ENCODE data around the gene PCNT. TPM values are rescaled to one million over a fixed set of nuclear protein-coding genes. Genes with fewer than 3 reads are reported as not detected.

Gene PCNT
- total and polyA plus RNA-seq, 9 of the 15 experiments (the other 6 are each of a cell fraction or from before 2014, with no cell fraction given) = 9.1 to 53.5 (median 31.3) TPM

DNA sequence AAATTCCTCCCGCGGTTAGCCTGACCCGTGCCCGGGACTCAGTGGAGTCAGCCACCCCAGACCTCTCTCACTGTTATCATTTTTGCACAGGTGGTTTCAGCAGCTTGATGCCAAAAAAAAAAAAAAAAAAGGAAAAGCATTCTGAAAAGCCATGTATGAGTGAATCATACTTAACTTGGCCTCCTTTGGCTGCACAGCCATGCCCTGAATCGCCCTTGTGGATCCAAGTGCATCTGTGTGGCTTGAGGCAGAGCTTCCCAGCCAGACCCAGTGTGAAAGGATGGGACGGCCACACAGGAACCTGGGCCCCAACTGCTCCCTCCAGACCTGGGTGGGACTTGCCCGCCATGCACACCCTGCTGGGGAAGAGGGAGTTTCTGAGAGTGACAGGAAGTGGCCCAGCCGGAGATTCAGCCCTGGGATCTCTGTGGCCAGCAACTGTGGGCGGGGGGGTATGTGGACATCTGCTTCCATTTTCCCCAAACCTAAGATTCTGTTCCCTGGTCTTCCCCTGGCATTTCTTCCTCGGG, 29.2 kb upstream of the PCNT start (continued):
- TF ChIP-seq, protein P1, sequence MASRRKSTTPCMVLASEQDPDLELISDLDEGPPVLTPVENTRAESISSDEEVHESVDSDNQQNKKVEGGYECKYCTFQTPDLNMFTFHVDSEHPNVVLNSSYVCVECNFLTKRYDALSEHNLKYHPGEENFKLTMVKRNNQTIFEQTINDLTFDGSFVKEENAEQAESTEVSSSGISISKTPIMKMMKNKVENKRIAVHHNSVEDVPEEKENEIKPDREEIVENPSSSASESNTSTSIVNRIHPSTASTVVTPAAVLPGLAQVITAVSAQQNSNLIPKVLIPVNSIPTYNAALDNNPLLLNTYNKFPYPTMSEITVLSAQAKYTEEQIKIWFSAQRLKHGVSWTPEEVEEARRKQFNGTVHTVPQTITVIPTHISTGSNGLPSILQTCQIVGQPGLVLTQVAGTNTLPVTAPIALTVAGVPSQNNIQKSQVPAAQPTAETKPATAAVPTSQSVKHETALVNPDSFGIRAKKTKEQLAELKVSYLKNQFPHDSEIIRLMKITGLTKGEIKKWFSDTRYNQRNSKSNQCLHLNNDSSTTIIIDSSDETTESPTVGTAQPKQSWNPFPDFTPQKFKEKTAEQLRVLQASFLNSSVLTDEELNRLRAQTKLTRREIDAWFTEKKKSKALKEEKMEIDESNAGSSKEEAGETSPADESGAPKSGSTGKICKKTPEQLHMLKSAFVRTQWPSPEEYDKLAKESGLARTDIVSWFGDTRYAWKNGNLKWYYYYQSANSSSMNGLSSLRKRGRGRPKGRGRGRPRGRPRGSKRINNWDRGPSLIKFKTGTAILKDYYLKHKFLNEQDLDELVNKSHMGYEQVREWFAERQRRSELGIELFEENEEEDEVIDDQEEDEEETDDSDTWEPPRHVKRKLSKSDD (conservative IDR thresholded peaks at IDR 0.05; ENCODE audit: low read length) = no peak
- TF ChIP-seq, protein P2, sequence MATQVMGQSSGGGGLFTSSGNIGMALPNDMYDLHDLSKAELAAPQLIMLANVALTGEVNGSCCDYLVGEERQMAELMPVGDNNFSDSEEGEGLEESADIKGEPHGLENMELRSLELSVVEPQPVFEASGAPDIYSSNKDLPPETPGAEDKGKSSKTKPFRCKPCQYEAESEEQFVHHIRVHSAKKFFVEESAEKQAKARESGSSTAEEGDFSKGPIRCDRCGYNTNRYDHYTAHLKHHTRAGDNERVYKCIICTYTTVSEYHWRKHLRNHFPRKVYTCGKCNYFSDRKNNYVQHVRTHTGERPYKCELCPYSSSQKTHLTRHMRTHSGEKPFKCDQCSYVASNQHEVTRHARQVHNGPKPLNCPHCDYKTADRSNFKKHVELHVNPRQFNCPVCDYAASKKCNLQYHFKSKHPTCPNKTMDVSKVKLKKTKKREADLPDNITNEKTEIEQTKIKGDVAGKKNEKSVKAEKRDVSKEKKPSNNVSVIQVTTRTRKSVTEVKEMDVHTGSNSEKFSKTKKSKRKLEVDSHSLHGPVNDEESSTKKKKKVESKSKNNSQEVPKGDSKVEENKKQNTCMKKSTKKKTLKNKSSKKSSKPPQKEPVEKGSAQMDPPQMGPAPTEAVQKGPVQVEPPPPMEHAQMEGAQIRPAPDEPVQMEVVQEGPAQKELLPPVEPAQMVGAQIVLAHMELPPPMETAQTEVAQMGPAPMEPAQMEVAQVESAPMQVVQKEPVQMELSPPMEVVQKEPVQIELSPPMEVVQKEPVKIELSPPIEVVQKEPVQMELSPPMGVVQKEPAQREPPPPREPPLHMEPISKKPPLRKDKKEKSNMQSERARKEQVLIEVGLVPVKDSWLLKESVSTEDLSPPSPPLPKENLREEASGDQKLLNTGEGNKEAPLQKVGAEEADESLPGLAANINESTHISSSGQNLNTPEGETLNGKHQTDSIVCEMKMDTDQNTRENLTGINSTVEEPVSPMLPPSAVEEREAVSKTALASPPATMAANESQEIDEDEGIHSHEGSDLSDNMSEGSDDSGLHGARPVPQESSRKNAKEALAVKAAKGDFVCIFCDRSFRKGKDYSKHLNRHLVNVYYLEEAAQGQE (IDR thresholded peaks at IDR 0.05; ENCODE audit: borderline replicate concordance) = 0 out of 2 replicates have a peak, but pooled peaks have one; percentile 20
- TF ChIP-seq, protein P2 (CRISPR knock-in tag; IDR thresholded peaks at IDR 0.05; ENCODE audit: low read depth) = no peak
- no peak for TF ChIP-seq DDX20 (tag; IDR thresholded peaks at IDR 0.05; ENCODE audit: low read depth)
- TF ChIP-seq FOXJ2 (tag; IDR thresholded peaks at IDR 0.05) = no peak
- TF ChIP-seq, protein P3, sequence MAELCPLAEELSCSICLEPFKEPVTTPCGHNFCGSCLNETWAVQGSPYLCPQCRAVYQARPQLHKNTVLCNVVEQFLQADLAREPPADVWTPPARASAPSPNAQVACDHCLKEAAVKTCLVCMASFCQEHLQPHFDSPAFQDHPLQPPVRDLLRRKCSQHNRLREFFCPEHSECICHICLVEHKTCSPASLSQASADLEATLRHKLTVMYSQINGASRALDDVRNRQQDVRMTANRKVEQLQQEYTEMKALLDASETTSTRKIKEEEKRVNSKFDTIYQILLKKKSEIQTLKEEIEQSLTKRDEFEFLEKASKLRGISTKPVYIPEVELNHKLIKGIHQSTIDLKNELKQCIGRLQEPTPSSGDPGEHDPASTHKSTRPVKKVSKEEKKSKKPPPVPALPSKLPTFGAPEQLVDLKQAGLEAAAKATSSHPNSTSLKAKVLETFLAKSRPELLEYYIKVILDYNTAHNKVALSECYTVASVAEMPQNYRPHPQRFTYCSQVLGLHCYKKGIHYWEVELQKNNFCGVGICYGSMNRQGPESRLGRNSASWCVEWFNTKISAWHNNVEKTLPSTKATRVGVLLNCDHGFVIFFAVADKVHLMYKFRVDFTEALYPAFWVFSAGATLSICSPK (IDR thresholded peaks at IDR 0.05; ENCODE audit: borderline replicate concordance) = no peak
- TF ChIP-seq SMAD4 (CRISPR knock-in tag; conservative IDR thresholded peaks at IDR 0.05) = peak; percentile 96
- TF ChIP-seq SMARCC2 (IDR thresholded peaks at IDR 0.05; ENCODE audit: low read depth) = no peak
- TF ChIP-seq ZKSCAN1 (IDR thresholded peaks at IDR 0.05; ENCODE audit: low read depth, low read length) = no peak
- peak; percentile 52 for TF ChIP-seq POLR2G (IDR thresholded peaks at IDR 0.05; ENCODE audit: low read depth, low read length)
- TF ChIP-seq ZNF23 (CRISPR knock-in tag; IDR thresholded peaks at IDR 0.05) = no peak
- no peak for TF ChIP-seq HDAC3 (IDR thresholded peaks at IDR 0.05; ENCODE audit: borderline replicate concordance, partially characterized antibody)
- TF ChIP-seq, protein P4, sequence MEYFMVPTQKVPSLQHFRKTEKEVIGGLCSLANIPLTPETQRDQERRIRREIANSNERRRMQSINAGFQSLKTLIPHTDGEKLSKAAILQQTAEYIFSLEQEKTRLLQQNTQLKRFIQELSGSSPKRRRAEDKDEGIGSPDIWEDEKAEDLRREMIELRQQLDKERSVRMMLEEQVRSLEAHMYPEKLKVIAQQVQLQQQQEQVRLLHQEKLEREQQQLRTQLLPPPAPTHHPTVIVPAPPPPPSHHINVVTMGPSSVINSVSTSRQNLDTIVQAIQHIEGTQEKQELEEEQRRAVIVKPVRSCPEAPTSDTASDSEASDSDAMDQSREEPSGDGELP (CRISPR knock-in tag; IDR thresholded peaks at IDR 0.05; ENCODE audit: borderline replicate concordance) = peak; percentile 39; the same call in 1 of the 2 replicates
- no peak for TF ChIP-seq SRSF3 (IDR thresholded peaks at IDR 0.05; ENCODE audit: insufficient read depth, low read length)
